Pericardium fibroblast (primary cell): ENCODE measurements around the gene LDHAL6A. TPM values are rescaled to one million over a fixed set of nuclear protein-coding genes. Genes with fewer than 3 reads are reported as not detected.

ENCODE experiments used
- total RNA-seq: library from RNA; depleted of rRNA; stranded (reverse); fragments of >200 nt; gene quantifications from 2 replicates; pipeline ENCODE4 v1.2.3, GENCODE V29; 2015

Gene LDHAL6A
- not detected in 2 replicates for total RNA-seq

DNA sequence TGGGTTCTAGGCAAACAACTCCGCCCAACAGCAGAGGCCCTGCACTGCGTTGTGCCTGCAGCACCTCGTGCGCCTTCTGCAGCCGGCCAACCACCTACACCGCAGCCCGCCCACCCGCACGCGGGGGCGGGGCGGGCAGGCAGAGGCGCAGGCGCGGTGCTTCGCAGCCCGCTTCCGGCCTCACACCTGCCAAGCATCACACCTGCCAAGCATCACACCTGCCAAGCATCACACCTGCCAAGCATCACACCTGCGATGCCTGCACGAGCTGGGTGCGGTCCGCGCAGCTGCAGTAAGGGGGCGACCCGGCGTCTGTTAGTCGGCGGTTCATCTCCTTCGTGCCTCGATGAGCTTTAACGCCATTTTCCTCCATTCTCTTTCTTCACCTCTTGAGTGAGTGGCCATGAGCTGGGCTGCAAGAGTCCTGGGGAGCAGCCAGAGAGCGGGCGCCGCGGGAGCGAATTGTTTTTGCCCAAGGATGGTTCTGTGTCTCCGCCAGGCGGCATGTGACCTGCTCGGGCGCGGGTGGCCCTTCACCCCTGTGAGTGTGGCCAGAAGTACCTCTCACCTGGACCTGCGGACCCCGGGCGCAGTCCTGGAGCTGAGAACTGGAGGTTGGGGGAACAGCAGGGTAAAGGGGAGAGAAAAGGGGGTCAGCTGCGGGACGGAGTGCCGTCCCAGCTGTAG lies at the start of gene LDHAL6A:
Gene LDHAL6A (plus strand): TSS at position 171 of the 687 bp plus-strand sequence. CDS start 825 bp downstream, outside the sequence.

DNA sequence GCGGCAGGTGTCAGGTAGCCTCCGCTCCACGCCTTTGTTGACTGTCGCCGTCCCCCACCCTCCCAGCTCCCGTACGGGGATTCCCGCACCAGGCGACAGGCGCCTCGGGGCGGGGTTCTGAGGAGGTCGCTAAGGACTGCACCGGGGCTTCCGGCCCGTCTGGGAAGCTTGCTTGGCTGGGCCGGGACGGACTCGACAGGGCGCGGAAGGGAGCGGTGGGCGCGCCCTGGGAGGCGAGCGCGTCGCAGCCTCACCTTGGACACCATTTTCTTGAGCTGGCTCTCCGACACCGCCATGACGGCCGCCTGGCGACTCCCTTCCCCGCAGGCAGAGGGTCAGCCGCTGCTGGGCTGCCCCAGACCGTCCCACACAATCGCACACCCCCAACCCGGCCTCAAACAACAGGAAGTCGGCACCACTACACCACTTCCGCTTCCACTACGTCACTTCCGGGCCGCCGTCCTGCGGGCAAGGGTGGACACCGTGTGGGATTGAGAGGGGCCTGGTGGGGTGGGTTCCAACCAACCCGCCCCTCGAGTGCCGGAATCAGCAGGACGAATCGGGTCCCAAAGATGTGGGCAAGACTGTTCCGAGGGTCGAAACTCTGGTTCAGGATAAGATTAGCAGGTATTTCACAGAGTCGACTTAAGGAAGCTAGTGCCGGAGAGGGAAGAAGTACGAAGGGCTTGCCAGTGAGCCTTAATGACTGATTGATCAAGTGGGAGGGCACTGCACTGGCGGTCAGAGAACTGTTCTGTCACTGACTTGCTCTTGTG lies 71.1 kb downstream of the LDHAL6A start, which contains the start of gene TSG101:
Gene TSG101 (minus strand): TSS at position 422 of the 776 bp plus-strand sequence. CDS start 126 bp downstream, at position 296.

Other genes with a start within 250 kb of the LDHAL6A start
- gene SAA4, start 219.1 kb upstream of the LDHAL6A start, total RNA-seq, result not detected in 2 replicates
- gene SAA2, start 207.2 kb upstream of the LDHAL6A start, total RNA-seq, result 0.47 TPM in 1 of 2 replicates, not detected in the other
- 0.34 and 15.5 TPM in 2 replicates for gene SAA1, start 189.6 kb upstream of the LDHAL6A start, total RNA-seq
- gene HPS5, start 133.7 kb upstream of the LDHAL6A start, total RNA-seq, result 11.3 and 33.0 TPM in 2 replicates
- 41.9 and 55.7 TPM in 2 replicates for gene GTF2H1, start 133.3 kb upstream of the LDHAL6A start, total RNA-seq
- gene LDHA, start 61.3 kb upstream of the LDHAL6A start, total RNA-seq, result 682 and 1,371 TPM in 2 replicates
- not detected in 2 replicates for gene LDHC, start 43.5 kb upstream of the LDHAL6A start, total RNA-seq
- 62.2 and 125 TPM in 2 replicates for gene TSG101, start 71.1 kb downstream of the LDHAL6A start, total RNA-seq
- 11.9 and 17.9 TPM in 2 replicates for gene UEVLD, start 132.9 kb downstream of the LDHAL6A start, total RNA-seq
- not detected in 2 replicates for gene MISFA, start 143.9 kb downstream of the LDHAL6A start, total RNA-seq
- 14.2 TPM in 2 replicates for gene SPTY2D1, start 178.5 kb downstream of the LDHAL6A start, total RNA-seq
- 1.2 TPM in 2 replicates for gene TMEM86A, start 242.9 kb downstream of the LDHAL6A start, total RNA-seq